T-helper 2 cell treated with Interferon-gamma antibody and Interleukin-4, amounts not matched to agents 5 μg/mL and 100 μg/mL, for 36 hours (primary cell): ENCODE measurements around the gene GRIK5.
"Not testable (repeated sequence)": the region's sequence is repeated elsewhere in the genome, so short reads cannot be mapped to it uniquely, and the experiment has no call there.

Experiments
- DNase-seq: peaks from one replicate; pipeline ENCODE4 v3.0.0; 2021; ENCODE audit warnings: low spot score
- H3K27ac Mint-ChIP-seq: one replicate; pipeline ENCODE4 v1.8.0; 2021; ENCODE audit warnings: mild to moderate bottlenecking, mixed read lengths
- H3K27me3 Mint-ChIP-seq: one replicate; pipeline ENCODE4 v1.8.0; 2021; ENCODE audit warnings: low read depth, mixed read lengths
- H3K36me3 Mint-ChIP-seq: one replicate; pipeline ENCODE4 v1.8.0; 2021; ENCODE audit warnings: low read depth, mixed read lengths
- H3K4me1 Mint-ChIP-seq: one replicate; pipeline ENCODE4 v1.8.0; 2021; ENCODE audit warnings: low read depth, mixed read lengths
- H3K4me3 Mint-ChIP-seq: one replicate; pipeline ENCODE4 v1.8.0; 2022; ENCODE audit warnings: mild to moderate bottlenecking, moderate library complexity, mixed read lengths
- H3K9me3 Mint-ChIP-seq: one replicate; pipeline ENCODE4 v1.8.0; 2021; ENCODE audit warnings: mixed read lengths

GRIK5 gene

DNA sequence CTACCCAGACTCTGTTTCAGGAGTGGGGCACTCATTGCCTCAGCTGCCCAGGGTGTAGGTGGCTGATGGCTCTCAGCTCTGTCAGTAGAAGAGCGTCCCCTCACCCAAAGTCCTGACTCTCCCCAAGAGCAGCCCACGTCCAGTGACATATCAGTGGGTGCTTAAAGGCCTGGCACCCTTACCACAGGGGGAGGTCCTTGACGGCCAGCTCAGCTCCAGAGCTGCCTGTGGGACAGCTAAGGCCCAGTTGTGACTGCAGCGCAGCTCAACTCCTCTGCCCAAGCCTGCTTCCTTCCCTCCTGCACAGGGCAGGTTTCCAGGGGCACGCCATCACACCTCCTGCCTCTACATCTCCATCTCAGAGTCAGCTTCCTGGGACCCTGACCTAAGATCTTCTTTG lies 32.4 kb downstream of the GRIK5 start:
- Mint-ChIP-seq H3K27ac (no peak overlapping the region), H3K36me3 (no peaks in the 10 kb centered on the region), H3K9me3 (no peaks in the 10 kb centered on the region), H3K27me3 (peaks cover under 1% of the 10 kb centered on the region), H3K4me3 (no peak overlapping the region), H3K4me1 (peaks cover 2% of the 10 kb centered on the region)
- no peak for DNase-seq

- DNase-seq = peak; percentile 64
- H3K9me3 Mint-ChIP-seq, H3K4me1 Mint-ChIP-seq, H3K4me3 Mint-ChIP-seq, H3K36me3 Mint-ChIP-seq, H3K27me3 Mint-ChIP-seq: not testable (repeated sequence)
- peak overlapping the region; percentile 1 for H3K27ac Mint-ChIP-seq
Measured at GRCh38 chr19:42034640-42035391, 35.2 kb downstream of the GRIK5 start.

GRCh38 chr19:42033413-42033812 lies 36.6 kb downstream of the GRIK5 start:
- H3K27ac Mint-ChIP-seq = no peak overlapping the region
- DNase-seq = no peak

GRCh38 chr19:42032431-42032830 lies 37.6 kb downstream of the GRIK5 start:
- no peak for DNase-seq
- Mint-ChIP-seq H3K27me3 (peaks cover 5% of the 10 kb centered on the region), H3K9me3 (no peaks in the 10 kb centered on the region), H3K4me1 (peaks cover 2% of the 10 kb centered on the region), H3K4me3 (no peak overlapping the region), H3K36me3 (no peaks in the 10 kb centered on the region), H3K27ac (no peak overlapping the region)

More at GRCh38 chr19:42033413-42033812, 36.6 kb downstream of the GRIK5 start:
- Mint-ChIP-seq H3K4me3 (no peak overlapping the region), H3K27me3 (peaks cover 5% of the 10 kb centered on the region), H3K36me3 (no peaks in the 10 kb centered on the region), H3K4me1 (peaks cover 2% of the 10 kb centered on the region), H3K9me3 (no peaks in the 10 kb centered on the region)

DNA sequence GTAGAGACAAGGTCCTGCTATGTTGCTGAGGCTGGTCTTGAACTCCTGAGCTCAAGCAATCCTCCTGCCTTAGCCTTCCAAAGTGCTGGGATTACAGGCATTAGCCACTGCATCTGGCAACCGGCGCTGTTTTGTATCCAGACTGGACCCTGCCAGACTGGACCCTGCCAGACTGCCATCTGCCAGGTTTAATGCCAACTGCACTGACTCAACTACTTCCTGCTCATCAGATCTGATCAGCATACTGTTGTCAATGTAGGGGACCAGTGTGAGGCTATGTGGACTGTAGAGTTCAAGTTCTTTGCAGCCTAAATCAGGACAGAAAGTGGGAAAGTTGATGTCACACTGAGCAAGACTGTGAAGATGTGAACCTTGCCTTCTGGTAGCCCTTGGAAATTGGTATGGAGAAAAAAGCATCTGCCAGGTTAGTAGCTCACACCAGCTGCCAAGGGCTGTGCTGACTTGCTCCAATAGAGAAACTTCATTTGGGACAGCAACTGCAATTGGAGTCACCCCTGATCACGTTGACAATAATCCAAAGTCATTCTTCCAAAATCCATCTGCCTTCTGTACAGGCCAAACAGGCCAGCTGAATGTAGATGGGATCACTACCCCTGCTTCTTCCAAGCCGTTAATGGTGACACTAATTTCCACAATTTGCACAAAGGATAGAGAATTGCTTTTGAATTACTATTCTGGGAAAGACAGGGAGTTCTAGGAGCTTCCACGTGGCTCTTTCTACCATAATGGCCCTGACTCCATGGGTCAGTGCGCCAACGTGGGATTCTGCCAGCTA lies 39.2 kb downstream of the GRIK5 start:
- Mint-ChIP-seq H3K27me3 (peaks cover 5% of the 10 kb centered on the region), H3K4me3 (no peak overlapping the region), H3K27ac (no peak overlapping the region), H3K4me1 (peaks cover 2% of the 10 kb centered on the region), H3K36me3 (no peaks in the 10 kb centered on the region), H3K9me3 (no peaks in the 10 kb centered on the region)
- no peak for DNase-seq

- no peak overlapping the region for H3K4me3 Mint-ChIP-seq
- no peak for DNase-seq
- H3K27ac Mint-ChIP-seq = no peak overlapping the region
- H3K36me3 Mint-ChIP-seq = no peaks in the 10 kb centered on the region
- no peaks in the 10 kb centered on the region for H3K4me1 Mint-ChIP-seq
- H3K9me3 Mint-ChIP-seq = no peaks in the 10 kb centered on the region
- H3K27me3 Mint-ChIP-seq = peaks cover 5% of the 10 kb centered on the region
Measured at GRCh38 chr19:42028304-42029216, 41.4 kb downstream of the GRIK5 start.

- H3K36me3 Mint-ChIP-seq = no peaks in the 10 kb centered on the region
- DNase-seq = no peak
- H3K27me3 Mint-ChIP-seq = peaks cover 2% of the 10 kb centered on the region
- no peaks in the 10 kb centered on the region for H3K4me1 Mint-ChIP-seq
- no peak overlapping the region for H3K27ac Mint-ChIP-seq
- H3K9me3 Mint-ChIP-seq = no peaks in the 10 kb centered on the region
- H3K4me3 Mint-ChIP-seq = no peak overlapping the region
Measured at GRCh38 chr19:42024622-42025111, 45.3 kb downstream of the GRIK5 start.

DNA sequence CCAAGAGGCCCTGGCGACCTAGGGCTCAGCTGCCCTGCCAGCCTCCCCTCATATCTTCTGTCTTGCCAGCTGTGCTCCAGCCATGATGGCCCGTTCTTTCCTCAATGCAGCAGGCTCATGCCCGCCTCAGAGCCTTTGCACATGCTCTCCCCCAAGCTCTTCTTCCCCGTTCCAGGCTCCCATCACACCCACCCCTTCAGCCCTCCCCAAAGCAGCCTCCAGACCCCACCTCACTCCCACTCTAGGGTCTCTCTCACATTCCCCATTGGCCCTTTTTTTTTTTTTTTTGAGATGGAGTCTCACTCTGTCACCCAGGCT lies 46.1 kb downstream of the GRIK5 start:
- Mint-ChIP-seq H3K27me3 (no peaks in the 10 kb centered on the region), H3K4me3 (no peak overlapping the region), H3K36me3 (no peaks in the 10 kb centered on the region), H3K4me1 (no peaks in the 10 kb centered on the region), H3K9me3 (no peaks in the 10 kb centered on the region), H3K27ac (no peak overlapping the region)
- no peak for DNase-seq

DNA sequence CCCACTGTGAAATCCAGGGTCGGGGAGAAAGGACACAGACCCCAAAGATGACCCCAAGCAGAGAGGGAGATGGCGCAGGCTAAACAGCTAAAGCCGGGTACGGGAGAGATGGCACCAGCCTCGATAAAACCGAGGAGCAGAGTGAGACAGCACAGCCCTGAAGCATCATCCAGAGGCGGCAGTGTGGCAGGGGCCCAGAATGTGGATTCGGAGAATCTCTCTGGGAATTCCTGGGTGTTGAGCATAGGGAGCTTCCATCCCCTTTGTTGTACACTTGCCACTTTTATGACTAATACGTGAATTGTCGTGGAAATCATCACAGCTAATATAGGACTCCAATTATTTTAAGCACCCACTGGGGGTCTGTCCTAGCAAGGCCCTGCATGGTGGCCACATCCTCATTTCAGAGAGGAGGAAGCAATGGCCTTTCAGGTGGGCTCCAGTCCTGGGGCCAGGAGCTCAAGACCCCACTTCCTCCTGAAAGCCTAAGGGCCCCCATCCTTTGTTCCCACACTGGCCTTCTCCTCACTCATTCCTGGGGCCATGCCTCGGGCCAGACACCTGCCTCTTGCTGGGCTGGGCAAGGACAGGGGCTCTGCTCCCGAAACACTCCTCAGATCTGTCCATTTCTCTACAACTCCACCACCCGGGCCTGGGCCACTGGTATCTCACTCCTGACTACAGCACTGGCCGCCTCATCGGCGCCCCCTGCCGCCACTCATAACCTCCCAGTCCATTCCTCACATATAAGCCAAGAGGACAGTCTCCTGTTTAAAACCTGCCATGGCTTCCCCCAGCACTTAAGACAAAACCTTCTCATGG lies 46.7 kb downstream of the GRIK5 start:
- DNase-seq = no peak
- no peaks in the 10 kb centered on the region for H3K9me3 Mint-ChIP-seq
- H3K36me3 Mint-ChIP-seq = no peaks in the 10 kb centered on the region
- no peak overlapping the region for H3K4me3 Mint-ChIP-seq
- no peaks in the 10 kb centered on the region for H3K4me1 Mint-ChIP-seq
- no peak overlapping the region for H3K27ac Mint-ChIP-seq
- no peaks in the 10 kb centered on the region for H3K27me3 Mint-ChIP-seq

DNA sequence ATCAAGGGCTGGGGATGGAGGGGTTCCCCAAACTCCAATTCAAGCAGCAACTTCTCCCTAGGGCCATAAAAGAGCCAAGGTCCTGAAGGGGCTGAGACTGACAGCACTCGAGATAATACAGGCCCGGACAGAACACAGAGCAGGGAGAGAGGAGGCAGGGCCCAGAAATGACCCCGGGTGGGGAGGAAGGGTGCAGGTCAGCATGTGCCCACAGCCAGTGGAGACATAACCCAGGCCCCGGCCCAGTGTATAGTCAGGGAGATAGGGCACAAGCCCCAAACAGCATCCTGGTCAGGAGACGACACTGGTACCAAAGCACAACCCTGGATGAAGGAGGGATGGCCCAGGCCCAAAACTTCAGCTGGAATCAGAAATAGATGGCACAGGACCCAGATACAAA lies 47.4 kb downstream of the GRIK5 start:
- Mint-ChIP-seq H3K36me3 (no peaks in the 10 kb centered on the region), H3K27me3 (no peaks in the 10 kb centered on the region), H3K4me3 (no peak overlapping the region), H3K27ac (no peak overlapping the region), H3K4me1 (no peaks in the 10 kb centered on the region), H3K9me3 (no peaks in the 10 kb centered on the region)
- no peak for DNase-seq

DNA sequence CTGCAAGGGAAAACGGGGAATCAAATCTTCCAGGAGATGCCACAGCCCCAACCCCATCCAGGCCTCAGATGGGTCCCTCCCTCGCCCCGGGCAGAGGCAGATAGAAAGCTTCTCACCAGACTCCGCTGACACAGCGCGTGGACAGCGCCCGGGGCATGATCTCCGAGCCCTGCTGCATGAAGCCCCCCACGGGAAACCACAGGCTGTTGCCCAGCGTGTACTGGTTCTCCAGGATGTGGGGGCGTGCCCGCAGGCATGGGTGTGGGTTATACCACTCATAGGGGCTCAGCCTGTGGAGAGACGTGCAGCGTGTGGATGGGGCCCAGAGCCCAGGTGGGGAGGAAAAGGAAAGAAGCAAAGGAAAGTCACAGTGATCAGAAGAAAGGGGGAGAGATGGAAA lies 48.8 kb downstream of the GRIK5 start:
- Mint-ChIP-seq H3K4me1 (no peaks in the 10 kb centered on the region), H3K9me3 (no peaks in the 10 kb centered on the region), H3K36me3 (no peaks in the 10 kb centered on the region), H3K27me3 (no peaks in the 10 kb centered on the region), H3K27ac (peak overlapping the region; percentile 32), H3K4me3 (no peak overlapping the region)
- DNase-seq = no peak

DNA sequence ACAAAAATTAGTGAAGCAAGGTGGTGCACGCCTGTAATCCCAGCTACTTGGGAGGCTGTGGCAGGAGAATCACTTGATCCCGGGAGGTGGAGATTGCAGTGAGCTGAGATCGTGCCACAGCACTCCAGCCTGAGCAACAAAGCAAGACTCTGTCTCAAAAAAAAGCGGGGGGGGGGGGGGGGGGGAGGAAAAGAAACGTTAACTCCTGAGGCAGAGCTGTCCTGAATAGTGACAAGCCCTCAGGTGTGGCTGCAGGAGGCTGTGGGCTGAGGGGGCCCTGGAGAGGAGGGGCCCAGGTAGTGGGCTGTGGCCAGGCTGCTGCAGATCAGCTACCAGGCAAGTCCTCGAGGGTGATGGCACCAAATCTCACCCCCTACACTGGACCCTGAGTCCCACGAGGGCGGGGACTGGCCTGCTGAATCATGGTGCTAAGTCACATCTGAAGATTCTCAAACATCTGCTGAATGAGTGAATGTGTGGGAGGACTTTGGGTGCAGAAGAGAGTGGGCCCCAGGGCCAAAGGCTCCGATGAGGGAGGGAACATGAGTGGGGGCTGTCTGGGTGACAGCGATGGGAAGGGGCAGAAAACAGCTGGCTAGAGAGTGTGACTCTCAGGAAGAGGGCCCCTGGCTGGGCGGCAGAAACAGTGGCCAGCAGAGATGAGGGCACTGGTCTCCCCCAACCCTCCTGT lies 51.4 kb downstream of the GRIK5 start:
- no peak overlapping the region for H3K4me3 Mint-ChIP-seq
- H3K4me1 Mint-ChIP-seq = no peaks in the 10 kb centered on the region
- H3K36me3 Mint-ChIP-seq = no peaks in the 10 kb centered on the region
- DNase-seq = no peak
- no peaks in the 10 kb centered on the region for H3K27me3 Mint-ChIP-seq
- H3K9me3 Mint-ChIP-seq = no peaks in the 10 kb centered on the region
- H3K27ac Mint-ChIP-seq = no peak overlapping the region

GRCh38 chr19:42017040-42017439 lies 53.0 kb downstream of the GRIK5 start:
- Mint-ChIP-seq H3K9me3 (no peaks in the 10 kb centered on the region), H3K4me1 (no peaks in the 10 kb centered on the region), H3K4me3 (no peak overlapping the region), H3K27ac (no peak overlapping the region), H3K27me3 (no peaks in the 10 kb centered on the region), H3K36me3 (no peaks in the 10 kb centered on the region)
- no peak for DNase-seq
